HCT116 (cell line): ENCODE results near the gene PIGL.

ENCODE experiments used
- CEBPB ChIP-seq: IDR thresholded peaks from 2 replicates; pipeline ENCODE4 v1.6.1; 2012; ENCODE audit warnings: low read depth
- EZH2 ChIP-seq: fragments of 200-600 bp; sonication (generic); IDR thresholded peaks from 2 replicates; pipeline ENCODE4 v1.6.1; 2017; ENCODE audit warnings: antibody characterized with exemption, mixed run types
- EZH2phosphoT487 ChIP-seq: fragments of 200-600 bp; IDR thresholded peaks from 2 replicates; pipeline ENCODE4 v1.6.1; 2018; ENCODE audit warnings: antibody characterized with exemption, borderline replicate concordance
- JUND ChIP-seq: IDR thresholded peaks from 2 replicates; pipeline ENCODE4 v1.6.1; 2012
- POLR2A ChIP-seq: IDR thresholded peaks from 2 replicates; pipeline ENCODE4 v1.7.0; 2011; ENCODE audit warnings: borderline replicate concordance; ENCODE audit not compliant: insufficient read depth, insufficient read length; ENCODE audit errors: extremely low read depth
- POLR2AphosphoS5 ChIP-seq: IDR thresholded peaks from 2 replicates; pipeline ENCODE4 v1.6.1; 2011; ENCODE audit warnings: mild to moderate bottlenecking, low read depth, low read length, moderate library complexity
- SP1 ChIP-seq: IDR thresholded peaks from 2 replicates; pipeline ENCODE4 v1.6.1; 2012; ENCODE audit warnings: low read depth
- ZFX ChIP-seq: fragments of 450-650 bp; IDR thresholded peaks from 2 replicates; pipeline ENCODE4 v1.6.1; 2017
- TF ChIP-seq, protein P1 (sequence below), 3 experiments: fragments of 200-600 bp in 1 of 3; sonication (generic) in 1 of 3; IDR thresholded peaks in 2 of 3; conservative IDR thresholded peaks in 1 of 3; 2 replicates each; pipeline ENCODE4 v1.5.1; 2012 to 2017; ENCODE audit warnings: low read depth in 2 of 3, low read length in 2 of 3, antibody characterized with exemption in 1 of 3, borderline replicate concordance in 1 of 3, control low read depth in 1 of 3, mild to moderate bottlenecking in 1 of 3, mixed read lengths in 1 of 3, mixed run types in 1 of 3, moderate library complexity in 1 of 3; ENCODE audit not compliant: insufficient read depth in 1 of 3
- TF ChIP-seq, protein P2 (sequence below): IDR thresholded peaks from 2 replicates; pipeline ENCODE4 v1.6.1; 2011; ENCODE audit warnings: mild to moderate bottlenecking, low read length, moderate library complexity; ENCODE audit not compliant: insufficient replicate concordance; ENCODE audit errors: extremely low read depth
- TF ChIP-seq, protein P3 (sequence below): IDR thresholded peaks from 2 replicates; pipeline ENCODE4 v1.6.1; 2012

- TF ChIP-seq, protein P1, sequence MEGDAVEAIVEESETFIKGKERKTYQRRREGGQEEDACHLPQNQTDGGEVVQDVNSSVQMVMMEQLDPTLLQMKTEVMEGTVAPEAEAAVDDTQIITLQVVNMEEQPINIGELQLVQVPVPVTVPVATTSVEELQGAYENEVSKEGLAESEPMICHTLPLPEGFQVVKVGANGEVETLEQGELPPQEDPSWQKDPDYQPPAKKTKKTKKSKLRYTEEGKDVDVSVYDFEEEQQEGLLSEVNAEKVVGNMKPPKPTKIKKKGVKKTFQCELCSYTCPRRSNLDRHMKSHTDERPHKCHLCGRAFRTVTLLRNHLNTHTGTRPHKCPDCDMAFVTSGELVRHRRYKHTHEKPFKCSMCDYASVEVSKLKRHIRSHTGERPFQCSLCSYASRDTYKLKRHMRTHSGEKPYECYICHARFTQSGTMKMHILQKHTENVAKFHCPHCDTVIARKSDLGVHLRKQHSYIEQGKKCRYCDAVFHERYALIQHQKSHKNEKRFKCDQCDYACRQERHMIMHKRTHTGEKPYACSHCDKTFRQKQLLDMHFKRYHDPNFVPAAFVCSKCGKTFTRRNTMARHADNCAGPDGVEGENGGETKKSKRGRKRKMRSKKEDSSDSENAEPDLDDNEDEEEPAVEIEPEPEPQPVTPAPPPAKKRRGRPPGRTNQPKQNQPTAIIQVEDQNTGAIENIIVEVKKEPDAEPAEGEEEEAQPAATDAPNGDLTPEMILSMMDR (IDR thresholded peaks at IDR 0.05 in 2 of 3, conservative IDR thresholded peaks at IDR 0.05 in 1 of 3; ENCODE audit: borderline replicate concordance in 1 of 3, insufficient read depth in 1 of 3, low read depth in 2 of 3, low read length in 2 of 3) = no peak
- TF ChIP-seq POLR2A = no peak
- no peak for TF ChIP-seq EZH2phosphoT487
- TF ChIP-seq EZH2 = no peak
- TF ChIP-seq, protein P2, sequence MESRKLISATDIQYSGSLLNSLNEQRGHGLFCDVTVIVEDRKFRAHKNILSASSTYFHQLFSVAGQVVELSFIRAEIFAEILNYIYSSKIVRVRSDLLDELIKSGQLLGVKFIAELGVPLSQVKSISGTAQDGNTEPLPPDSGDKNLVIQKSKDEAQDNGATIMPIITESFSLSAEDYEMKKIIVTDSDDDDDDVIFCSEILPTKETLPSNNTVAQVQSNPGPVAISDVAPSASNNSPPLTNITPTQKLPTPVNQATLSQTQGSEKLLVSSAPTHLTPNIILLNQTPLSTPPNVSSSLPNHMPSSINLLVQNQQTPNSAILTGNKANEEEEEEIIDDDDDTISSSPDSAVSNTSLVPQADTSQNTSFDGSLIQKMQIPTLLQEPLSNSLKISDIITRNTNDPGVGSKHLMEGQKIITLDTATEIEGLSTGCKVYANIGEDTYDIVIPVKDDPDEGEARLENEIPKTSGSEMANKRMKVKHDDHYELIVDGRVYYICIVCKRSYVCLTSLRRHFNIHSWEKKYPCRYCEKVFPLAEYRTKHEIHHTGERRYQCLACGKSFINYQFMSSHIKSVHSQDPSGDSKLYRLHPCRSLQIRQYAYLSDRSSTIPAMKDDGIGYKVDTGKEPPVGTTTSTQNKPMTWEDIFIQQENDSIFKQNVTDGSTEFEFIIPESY = no peak
- no peak for TF ChIP-seq JUND
- no peak for TF ChIP-seq CEBPB
- TF ChIP-seq POLR2AphosphoS5 = no peak
- no peak for TF ChIP-seq SP1
- TF ChIP-seq ZFX = no peak
- TF ChIP-seq, protein P3, sequence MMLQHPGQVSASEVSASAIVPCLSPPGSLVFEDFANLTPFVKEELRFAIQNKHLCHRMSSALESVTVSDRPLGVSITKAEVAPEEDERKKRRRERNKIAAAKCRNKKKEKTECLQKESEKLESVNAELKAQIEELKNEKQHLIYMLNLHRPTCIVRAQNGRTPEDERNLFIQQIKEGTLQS = no peak
These were observed 144.9 kb downstream of the PIGL start for GRCh38 chr17:16361874-16362273.
